GM19438 (cell line): ENCODE measurements around the gene RNF34.
A peak's percentile ranks its signal among the peaks of the same experiment; 100 is the strongest.

ENCODE experiments used
- ATAC-seq: cut with Tn5 transposase; IDR thresholded peaks from one replicate; pipeline ENCODE4 v1.9.1; 2021; ENCODE audit warnings: low read depth; ENCODE audit not compliant: unreplicated experiment

Gene RNF34

DNA sequence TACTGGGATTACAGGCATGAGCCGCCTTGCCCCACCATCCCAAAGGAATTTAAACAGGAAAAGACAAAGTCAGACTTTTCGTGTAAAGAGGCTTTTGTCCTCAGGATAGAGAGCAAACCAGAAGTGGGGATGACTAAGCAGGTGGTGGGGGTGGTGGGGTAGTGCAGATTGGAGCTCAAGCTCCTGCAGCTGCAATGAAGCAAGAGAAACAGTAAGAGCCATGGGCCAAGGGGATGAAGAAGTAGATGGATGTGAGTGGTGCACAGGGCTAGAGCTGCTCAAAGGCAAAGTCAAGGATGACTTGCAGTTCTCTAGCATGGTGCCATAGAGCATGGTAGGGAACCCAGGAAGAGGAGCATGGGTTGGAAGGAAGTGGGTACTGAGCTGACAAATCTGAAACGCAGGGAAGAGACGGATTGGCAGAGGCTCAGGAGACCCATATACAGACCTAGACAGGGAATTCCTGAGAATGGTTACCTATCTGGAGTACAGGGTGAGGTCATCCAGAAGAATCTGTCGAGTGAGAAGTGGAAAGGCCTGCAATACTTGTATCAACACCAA, 11.4 kb upstream of the RNF34 start:
- no peak for ATAC-seq

DNA sequence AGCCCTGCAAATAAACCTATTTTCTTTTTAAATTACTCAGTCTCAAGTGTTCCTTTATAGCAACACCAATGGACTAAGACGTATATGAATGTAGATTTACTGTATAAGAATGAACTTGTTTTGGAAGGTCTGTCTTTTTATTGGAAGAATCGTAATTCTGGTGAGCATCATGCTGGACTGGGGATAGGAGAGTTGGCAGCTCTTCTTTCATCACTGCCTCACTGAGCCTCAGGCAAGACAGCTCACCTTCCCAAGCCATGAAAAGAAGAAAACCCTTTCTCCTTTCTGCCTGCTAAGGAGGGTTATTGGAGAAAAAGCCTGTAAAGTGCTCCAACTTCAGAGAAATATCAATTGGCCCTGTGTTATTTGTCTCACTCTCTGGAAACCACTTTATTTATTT, 9.1 kb upstream of the RNF34 start:
- ATAC-seq: no peak

DNA sequence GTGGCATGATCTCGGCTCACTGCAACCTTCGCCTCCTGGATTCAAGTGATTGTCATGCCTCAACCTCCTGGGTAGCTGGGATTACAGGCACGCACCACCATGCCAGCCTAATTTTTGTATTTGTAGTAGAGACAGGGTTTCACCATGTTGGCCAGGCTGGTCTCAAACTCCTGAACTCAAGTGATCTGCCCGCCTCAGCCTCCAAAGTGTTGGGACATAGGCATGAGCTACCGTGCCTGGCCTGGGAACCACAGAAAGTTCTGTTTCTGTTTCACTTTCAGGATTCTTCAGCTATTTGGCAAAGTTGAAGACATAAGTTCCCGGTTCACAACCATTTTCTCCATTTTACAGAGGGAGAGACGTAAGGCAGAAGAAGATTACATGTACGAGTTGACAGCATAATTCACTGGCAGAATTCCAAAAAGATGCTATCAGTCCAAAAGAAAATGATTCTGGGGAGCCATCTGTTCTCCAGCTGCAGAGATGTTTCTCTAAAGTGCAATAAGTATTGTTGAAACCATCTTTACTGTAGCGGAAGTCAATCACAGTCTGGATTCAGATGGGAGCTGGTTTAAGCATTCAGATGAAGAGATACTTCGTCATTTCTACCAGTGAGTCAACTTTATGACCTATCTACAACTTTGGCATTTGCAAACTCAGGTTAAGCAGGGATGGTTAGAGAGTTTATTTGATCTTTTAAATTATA, 8.1 kb upstream of the RNF34 start:
- ATAC-seq: no peak

DNA sequence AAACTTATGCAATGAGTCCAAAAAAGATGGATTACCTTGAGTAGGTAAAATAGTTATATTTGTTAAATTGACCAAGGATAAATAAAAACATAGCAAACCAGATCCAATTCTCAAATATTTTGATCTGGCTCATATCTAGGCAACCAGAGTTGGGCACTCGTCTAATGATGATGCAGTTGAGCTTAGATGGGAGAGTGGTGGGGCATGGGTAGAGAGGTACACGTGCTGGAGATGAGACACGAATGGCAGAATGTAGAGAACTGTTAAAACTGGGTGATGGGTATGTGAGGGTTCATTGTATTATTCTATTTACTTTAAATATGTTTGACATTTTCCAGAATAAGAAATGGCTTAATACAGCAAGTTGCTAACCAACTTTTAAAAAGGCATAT, 7.6 kb upstream of the RNF34 start:
- ATAC-seq: no peak

DNA sequence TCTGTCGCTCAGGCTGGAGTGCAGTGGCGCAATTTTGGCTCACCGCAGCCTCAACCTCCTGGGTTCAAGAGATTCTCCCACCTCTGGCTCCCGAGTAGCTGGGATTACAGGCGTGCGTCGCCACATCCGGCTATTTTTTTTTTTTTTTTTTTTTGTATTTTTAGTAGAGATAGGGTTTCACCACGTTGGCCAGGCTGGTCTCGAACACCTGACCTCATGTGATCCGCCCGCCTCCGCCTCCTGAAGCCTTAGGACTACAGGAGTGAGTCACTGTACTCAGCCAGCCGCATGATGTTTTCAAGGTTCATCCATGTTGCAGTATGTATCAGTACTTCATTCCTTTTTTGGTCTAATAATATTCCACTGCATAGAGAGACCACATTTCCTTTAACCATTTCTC, 2.4 kb upstream of the RNF34 start:
- ATAC-seq: no peak

DNA sequence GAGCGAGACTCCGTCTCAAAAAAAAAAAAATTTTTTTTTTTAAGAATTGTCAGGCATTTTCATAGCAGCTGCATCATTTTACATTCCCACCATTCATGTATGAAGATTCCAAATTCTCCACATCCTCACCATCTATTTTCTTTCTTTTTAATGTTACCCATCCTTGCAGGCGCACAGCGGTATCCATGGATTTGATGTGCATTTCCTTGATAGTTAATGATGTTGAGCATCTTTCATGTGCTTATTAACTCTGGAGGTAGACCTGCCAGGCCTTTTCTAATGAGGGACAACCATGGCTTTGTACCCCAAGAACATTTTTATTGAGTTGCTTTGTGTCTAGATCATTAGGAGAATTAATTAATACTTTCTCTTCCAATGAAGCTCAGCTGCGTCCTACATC, 1.6 kb upstream of the RNF34 start:
- ATAC-seq: no peak

DNA sequence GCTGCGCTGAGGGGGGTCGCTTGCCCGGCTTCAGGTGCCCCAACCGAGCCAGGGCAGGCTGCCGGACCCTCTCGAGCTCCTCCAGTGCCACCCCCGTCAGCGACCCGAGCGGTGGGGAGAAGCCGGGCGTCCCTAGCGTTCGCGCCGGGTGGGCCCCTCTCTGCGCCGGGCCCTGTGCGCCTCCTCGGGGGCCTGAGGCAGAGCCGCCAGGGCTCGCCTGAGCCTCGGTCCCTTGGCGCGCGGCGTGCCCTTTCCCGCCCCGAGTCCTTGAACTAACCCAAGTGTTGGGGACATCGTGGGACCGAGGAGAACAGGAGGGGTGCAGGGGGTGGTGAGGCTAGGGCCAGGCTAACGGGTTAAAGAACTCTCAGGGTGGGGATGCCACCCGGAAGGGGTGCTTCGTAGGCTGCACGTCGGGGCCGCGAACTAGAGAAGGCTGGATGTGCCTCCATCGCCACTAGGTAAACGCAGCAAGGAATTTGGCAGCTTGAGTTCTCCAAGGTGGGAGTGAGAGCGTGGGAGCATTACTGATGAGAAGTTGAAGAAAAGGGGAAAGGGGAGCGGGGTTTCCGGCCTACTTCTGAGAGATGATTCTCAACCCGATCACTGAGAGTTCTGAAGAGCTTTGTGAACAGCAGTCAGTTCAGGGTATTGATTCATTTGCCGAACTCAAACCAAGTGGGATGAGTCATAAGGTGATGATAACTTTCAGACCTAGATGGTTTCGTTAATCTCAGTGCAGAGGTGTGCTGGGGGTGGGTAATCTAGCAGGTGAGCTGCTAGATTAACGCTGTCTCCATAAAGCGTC, 618 bp downstream of the RNF34 start:
- ATAC-seq: peak; percentile 34

DNA sequence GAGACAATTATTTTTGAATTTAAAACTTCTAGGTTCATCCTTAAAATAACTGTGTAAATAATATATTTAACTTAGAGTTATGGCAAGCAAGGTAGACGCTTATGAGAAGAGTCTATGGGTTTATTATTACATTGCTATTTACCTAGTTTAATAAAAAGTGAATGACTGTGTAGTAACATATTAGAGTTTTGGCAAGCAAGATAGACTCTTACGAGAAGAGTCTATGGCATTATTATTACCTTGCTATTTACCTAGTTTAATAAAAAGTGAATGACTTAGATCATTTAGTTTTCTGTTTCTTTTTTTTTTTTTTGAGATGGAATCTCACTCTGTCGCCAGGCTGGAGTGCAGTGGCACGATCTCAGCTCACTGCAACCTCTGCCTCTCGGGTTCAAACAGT, 3.8 kb downstream of the RNF34 start:
- no peak for ATAC-seq

DNA sequence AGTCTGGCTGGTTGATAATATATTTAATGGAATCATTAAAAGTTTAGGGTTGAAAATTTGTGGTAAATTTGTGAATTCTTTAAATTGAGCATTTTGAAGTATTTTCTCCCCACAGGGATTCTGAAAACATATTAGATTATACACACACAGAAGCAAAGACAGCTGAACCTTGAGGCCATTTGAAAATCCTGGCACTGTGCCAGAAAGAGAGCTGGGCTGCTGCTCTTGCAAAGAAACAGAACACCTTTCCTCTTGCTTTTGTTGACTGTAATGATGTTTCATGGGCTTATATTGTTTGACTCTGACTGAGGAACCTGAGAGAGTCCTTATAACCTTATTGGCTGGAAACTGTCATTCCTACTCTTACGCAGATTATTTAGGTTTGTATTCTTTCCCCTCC, 4.8 kb downstream of the RNF34 start:
- no peak for ATAC-seq

DNA sequence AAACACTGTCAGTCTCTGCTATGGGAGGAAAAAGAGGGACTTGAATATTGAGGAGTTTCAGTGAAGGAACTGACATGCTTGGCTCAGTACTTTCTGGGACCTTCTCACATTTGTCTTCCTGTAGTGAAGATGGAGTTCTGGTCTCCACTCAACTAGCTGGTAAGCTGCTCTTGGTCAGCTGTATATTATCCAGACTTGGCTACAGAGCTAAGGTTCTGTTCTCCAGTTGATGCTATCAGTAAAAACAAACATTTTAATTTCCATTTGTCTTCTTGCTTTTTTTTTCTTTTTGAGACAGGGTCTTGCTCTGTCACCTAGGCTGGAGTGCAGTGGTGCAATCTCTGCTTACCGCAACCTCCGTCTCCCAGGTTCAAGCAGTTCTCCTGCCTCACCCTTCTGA, 5.3 kb downstream of the RNF34 start:
- ATAC-seq: no peak

DNA sequence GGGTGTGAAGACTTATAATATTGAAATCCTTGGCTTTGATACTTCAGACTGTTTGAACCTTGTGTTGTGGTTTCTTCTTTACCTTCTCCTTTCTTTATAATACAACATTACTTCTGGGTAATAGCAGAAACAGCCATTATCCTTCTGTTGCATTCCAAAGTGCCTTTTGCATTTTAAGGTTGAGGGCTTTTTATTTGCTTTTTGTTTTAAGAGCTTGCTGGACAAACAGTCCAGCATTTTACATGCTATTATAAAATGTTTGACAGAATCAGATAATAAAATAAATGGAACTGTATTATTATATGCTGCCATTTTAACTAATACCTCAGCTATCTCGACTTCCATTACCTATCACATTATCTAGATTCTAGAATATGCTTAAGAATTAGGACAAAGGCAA, 14.0 kb downstream of the RNF34 start:
- ATAC-seq: no peak

DNA sequence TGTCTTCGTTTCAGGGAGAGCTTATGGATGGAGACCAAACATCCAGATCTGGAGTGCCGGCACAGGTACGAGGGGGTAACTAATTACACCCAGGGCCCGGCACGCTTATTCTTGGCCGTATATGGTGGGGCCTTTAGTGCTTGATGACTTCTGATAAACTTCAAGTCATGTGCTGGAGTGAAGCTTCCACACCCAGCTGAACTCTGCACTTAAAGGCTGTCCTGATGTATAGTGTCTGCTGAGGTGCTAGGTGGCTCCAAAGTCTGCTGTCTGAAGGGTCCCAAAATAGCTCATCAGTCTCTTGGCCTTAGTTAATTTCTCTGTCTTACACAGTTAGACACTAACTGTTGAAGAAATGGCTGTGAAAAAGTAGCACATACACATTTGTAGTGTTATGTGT, 17.9 kb downstream of the RNF34 start:
- ATAC-seq: no peak

DNA sequence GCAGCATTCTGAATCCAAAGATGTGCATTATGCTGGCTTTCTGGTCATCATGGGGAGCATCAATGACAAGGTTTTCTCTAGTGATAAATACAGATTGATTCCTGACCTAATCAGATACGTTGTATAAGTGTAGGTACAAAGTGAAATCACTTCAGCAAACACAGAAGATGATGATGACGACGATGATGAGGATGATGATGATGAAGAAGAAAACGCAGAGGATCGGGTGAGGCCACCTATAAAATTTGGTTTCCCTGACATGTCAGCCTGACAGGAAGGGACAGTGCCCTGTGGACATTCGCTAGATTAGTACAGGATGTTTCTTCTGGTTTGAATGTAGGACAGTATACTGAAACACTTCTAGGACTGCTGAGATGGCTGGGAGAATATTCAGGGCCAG, 20.2 kb downstream of the RNF34 start:
- ATAC-seq: no peak

DNA sequence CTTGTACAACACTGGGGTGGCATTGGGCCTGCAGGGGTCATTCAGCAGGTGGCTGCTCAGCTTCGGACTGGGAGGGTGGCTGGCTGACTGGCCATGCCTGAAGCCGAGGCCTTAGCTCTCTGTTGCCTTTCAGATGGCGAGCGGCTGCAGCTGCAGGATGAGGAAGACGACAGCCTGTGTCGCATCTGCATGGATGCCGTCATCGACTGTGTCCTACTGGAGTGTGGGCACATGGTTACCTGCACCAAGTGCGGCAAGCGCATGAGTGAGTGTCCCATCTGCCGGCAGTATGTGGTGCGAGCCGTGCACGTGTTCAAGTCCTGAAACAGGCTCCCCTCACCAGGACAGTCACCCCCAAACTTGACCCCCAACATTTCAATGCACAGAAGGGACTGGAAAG, 23.3 kb downstream of the RNF34 start:
- ATAC-seq: no peak

DNA sequence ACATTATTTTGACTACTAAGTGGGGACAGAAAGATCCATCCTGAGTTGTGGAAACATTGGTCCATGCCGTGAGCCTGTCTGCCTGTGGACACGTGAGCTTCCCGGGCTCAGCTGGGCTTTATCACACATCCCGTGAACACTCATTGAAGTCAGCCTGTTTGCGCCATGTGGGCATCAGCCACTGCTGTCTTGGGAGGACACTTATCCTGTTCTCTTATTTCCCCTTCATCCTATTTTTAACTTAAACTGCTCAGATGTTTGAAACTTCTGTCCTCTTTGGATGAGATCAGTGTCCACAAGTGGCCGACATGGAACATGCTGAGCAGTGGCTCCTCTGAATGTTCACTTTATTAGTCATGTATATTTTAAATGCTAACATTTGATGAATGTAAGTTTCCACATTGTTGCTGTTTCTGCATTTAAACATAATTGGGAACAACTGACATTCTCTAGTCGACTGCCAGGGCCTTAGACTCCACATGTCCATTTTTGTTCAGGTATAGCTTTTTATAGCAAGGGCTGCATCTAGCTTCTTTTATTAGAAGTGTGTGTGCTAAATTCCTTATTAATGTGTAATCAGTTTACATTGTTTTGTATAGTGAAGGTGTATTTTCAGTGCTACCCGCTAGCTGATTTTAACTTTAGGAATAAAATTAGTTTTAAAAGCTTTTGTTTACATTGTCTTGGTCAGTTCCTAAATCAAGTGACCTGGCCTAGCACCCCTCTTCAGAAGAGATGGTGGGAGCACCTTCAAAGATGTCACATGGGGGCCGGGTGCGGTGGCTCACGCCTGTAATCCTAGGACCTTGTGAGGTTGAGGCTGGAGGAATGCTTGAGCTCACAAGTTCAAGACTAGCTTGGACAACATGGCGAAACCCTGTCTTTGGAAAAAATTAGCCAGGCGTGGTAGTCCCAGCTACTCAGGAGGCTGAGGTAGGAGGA, 24.0 kb downstream of the RNF34 start:
- no peak for ATAC-seq

DNA sequence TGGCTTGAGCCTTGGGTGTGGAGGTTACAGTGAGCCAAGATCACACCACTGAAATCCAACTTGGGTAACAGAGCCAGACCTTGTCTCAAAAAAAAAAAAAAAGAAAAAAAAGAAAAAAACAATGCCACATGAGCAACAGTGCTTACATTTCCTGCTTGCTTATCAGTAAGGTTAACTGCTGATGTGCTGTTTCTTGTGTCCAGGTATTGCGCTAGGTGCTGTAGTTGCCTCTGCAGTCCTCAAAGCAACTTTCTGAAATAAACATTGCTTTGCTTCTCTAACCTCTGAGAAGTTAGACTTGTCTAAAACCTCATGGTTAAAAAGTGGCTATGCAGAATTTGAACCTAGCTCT, 24.7 kb downstream of the RNF34 start:
- ATAC-seq: no peak

DNA sequence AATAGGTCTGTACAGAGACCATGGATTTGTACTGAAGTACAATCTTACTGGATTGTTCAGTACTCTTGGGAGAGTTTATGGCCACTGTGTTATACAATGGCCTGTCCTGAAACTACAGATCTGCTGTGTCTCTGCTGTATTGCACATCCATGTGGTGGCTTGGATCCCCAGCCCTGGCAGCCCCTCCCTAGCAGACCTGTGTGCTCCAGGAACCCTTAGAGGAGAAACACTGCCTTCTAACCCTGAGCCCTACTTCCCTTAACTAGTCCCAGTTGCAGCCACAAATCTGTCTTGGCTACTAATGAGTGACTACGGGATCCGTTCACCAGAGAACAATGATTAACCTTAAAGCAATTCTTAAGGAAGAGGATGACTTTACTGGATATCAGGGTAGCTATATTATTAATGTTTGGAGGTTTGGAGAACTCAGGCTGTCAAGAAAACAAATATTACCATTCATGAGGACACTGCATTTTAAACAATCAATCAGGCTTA, 27.7 kb downstream of the RNF34 start:
- no peak for ATAC-seq

DNA sequence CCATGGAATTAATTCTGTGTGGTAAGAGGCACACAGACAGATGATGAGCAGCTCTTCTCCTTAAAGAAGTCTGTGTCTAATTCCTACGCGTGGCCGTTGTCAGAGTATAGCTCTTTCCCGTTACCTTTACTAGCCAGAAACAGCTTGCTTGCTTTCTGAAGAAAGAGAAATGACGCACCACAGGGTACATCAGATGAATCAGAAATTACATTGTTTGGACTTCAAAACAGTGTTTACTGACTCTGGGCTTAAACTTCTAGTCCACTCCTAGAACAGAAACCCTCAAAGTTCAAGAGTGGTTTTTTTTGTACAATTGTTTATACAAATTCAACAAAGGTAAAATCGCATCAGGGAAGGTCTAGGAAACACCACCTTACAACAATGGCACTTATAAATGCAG, 29.0 kb downstream of the RNF34 start:
- no peak for ATAC-seq

DNA sequence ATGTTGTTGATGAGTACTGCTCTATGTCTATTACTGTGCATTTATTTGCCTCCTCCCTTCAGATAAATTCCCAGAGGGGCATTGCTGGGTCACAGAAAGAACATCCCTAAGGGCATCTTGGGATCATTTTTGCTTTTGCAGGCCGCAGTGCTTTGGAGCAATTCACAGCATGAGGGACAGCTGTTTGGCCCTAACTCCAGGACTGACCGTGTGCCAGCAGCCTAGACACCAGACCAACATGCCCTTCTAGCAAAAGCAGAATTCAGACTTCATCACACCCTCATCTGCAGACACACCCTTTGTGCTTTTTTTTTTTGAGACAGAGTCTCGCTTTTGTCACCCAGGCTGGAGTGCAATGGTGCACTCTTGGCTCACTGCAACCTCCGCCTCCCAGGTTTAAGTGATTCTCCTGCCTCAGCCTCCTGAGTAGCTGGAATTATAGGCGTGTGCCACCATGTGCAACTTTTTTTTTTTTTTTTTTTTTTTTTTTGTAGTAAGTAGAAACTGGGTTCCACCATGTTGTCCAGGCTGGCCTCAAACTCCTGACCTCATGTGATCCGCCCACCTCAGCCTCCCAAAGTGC, 31.0 kb downstream of the RNF34 start:
- no peak for ATAC-seq

DNA sequence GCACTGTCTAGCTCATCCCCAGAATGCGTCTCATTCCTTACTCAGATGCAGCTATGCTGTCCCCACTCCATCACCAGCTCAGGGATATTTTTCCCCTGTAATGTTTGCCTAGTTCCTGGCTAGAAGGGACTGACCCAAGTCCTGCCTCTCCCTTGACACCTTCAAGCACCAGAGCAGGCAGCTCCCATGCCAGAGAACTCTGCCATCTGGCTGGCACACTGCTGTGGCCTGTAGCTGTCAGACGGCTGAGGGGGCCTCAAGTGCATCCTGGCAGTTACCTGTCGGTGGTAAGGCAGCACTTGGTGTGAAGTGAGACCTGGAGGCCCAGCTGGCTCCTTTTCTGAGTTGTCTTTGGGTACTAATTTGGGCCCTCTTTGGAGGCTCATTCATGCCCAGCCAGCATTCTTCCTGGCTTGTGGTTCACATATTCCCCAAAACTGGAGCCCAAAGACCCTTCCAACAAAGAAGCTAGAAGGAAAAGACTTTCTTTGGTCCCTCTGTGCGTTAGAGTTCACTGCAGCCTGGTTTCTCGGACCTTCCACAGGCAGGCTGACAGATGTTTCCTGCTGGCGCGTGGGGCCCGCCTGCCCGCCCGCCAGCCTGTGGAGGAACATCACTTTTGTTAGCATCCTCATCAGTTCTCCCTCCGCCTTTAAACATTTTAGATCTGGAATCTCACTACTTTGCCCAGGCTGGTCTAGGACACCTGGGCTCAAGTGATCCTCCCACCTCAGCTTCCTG, 33.0 kb downstream of the RNF34 start:
- no peak for ATAC-seq
